ENCODE data around the gene ASB18.

ASB18 gene

GRCh38 chr2:236244256-236244655 lies 19.9 kb downstream of the ASB18 start:
- no peak overlapping the region for H3K4me3 ChIP-seq (ENCODE audit: low read depth, low read length)
- no peak for DNase-seq (ENCODE audit: low read depth)

GRCh38 chr2:236242057-236242495 lies 22.1 kb downstream of the ASB18 start:
- no peak overlapping the region for H3K4me3 ChIP-seq (ENCODE audit: low read depth, low read length)
- no peak for TF ChIP-seq CTCF (IDR thresholded peaks at IDR 0.05; ENCODE audit: insufficient read depth, low read depth, low read length, missing control alignments)
- DNase-seq (ENCODE audit: low read depth): no peak

More at GRCh38 chr2:236244256-236244655, 19.9 kb downstream of the ASB18 start:
- no peak for TF ChIP-seq CTCF (IDR thresholded peaks at IDR 0.05; ENCODE audit: insufficient read depth, low read depth, low read length, missing control alignments)

GRCh38 chr2:236241181-236242056 lies 22.8 kb downstream of the ASB18 start:
- no peak for DNase-seq (ENCODE audit: low read depth)
- TF ChIP-seq CTCF (IDR thresholded peaks at IDR 0.05; ENCODE audit: insufficient read depth, low read depth, low read length, missing control alignments): no peak
- no peak overlapping the region for H3K4me3 ChIP-seq (ENCODE audit: low read depth, low read length)

- no peak for DNase-seq (ENCODE audit: low read depth)
- no peak overlapping the region for H3K4me3 ChIP-seq (ENCODE audit: low read depth, low read length)
- TF ChIP-seq CTCF (IDR thresholded peaks at IDR 0.05; ENCODE audit: insufficient read depth, low read depth, low read length, missing control alignments): no peak
Measured at GRCh38 chr2:236240228-236240990, 23.8 kb downstream of the ASB18 start.

GRCh38 chr2:236239276-236240065 lies 24.7 kb downstream of the ASB18 start:
- H3K4me3 ChIP-seq (ENCODE audit: low read depth, low read length): no peak overlapping the region
- no peak for DNase-seq (ENCODE audit: low read depth)
- TF ChIP-seq CTCF (IDR thresholded peaks at IDR 0.05; ENCODE audit: insufficient read depth, low read depth, low read length, missing control alignments): no peak

- H3K4me3 ChIP-seq (ENCODE audit: low read depth, low read length): no peak overlapping the region
- DNase-seq (ENCODE audit: low read depth): no peak
- no peak for TF ChIP-seq CTCF (IDR thresholded peaks at IDR 0.05; ENCODE audit: insufficient read depth, low read depth, low read length, missing control alignments)
Measured at GRCh38 chr2:236238751-236239150, 25.5 kb downstream of the ASB18 start.

Data from GM12865 (cell line).